Epithelial cell of esophagus (primary cell): ENCODE measurements around the gene CNTNAP2.

Source experiments
- DNase-seq: peaks from one replicate; pipeline ENCODE4 v3.0.0; 2010; ENCODE audit warnings: low read depth
- H3K4me3 ChIP-seq: 2 replicates; pipeline ENCODE4 v1.5.1; 2011; ENCODE audit warnings: mild to moderate bottlenecking, low read length, control low read depth
- TF ChIP-seq, protein P1 (sequence below): IDR thresholded peaks from 2 replicates; pipeline ENCODE4 v1.5.1; 2011; ENCODE audit warnings: low read depth, mild to moderate bottlenecking, low read length, control low read depth, inconsistent platforms; ENCODE audit not compliant: insufficient read depth; ENCODE audit errors: missing control alignments

The CNTNAP2 gene

DNA sequence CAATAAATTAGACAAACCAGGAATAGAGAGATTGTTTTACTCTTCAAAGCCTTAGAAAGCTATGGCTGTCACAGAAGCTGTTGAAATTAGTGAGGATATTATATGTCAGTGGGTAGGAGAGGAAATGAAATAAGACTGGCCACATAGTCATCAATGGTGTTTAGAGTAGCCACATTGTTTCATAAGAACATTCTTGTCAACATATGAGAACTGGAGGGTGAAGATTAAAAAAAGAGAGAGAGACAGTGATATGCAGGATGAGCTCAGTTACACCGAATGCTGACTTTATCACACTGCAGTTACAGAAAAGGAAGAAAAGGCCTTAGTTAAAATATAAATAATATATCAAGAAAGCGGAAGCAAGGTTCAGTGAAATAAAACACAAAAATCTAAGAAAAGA lies 412.0 kb downstream of the CNTNAP2 start:
- TF ChIP-seq, protein P1, sequence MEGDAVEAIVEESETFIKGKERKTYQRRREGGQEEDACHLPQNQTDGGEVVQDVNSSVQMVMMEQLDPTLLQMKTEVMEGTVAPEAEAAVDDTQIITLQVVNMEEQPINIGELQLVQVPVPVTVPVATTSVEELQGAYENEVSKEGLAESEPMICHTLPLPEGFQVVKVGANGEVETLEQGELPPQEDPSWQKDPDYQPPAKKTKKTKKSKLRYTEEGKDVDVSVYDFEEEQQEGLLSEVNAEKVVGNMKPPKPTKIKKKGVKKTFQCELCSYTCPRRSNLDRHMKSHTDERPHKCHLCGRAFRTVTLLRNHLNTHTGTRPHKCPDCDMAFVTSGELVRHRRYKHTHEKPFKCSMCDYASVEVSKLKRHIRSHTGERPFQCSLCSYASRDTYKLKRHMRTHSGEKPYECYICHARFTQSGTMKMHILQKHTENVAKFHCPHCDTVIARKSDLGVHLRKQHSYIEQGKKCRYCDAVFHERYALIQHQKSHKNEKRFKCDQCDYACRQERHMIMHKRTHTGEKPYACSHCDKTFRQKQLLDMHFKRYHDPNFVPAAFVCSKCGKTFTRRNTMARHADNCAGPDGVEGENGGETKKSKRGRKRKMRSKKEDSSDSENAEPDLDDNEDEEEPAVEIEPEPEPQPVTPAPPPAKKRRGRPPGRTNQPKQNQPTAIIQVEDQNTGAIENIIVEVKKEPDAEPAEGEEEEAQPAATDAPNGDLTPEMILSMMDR, result no peak
- H3K4me3 ChIP-seq, result no peak overlapping the region
- DNase-seq, result no peak

DNA sequence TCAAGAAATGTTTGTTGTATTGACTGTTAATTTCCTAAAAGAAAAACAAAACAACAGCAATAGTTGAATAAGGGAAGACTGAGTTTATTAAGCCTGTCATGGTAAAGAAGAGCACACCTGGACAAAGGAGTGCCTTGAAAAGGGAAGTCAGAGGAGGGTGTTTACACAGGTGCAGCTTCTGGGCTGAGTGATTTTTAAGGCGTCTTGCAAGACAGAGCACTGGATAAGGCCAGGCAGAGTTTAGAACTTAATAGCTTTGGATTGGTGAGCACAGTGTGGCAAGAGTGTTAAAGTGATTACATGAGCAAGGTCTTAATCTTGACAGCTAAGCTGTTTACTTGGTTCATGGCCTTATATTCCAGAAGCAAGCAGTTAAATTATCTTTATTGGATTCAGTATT lies 423.2 kb downstream of the CNTNAP2 start:
- H3K4me3 ChIP-seq, result no peak overlapping the region
- TF ChIP-seq, protein P1, result no peak
- DNase-seq, result no peak

DNA sequence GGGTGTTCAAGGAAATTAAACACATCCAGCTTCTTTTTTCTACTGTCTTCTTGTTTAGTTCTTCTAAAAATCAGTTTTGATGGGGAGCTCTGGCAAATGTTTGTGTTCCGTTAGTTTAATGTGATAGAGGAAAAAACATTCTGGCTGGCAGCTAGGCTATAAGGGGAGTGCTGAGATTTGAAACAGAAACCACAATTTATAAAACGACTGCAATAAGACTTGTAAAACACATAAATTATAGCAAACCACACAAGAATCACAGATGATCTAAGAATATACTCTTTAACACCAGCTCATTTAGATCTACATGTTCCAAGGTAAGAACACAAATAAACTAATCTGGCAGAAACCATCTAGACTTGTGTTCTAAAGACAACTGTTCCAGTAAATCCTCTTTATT lies 425.5 kb downstream of the CNTNAP2 start:
- no peak for DNase-seq
- H3K4me3 ChIP-seq, result no peak overlapping the region
- TF ChIP-seq, protein P1, result no peak

DNA sequence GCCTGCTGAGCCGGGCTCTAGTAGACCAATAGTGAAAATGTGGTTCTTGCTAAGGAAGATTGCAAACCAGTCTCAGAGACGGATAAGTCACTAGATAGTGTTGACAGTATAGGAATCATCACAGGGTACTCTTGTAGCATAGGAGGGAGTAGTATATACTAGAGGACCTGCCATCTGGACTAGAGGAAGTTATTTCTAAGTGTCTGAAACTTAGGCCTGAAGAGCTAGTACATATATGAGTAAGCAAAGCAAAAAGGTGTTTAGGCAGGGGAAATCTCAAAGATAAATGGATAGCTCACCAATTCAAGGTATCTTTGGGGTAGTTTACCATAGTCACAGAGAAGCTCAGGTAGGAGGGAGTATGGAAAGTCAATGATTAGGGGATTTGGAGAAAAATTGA lies 428.1 kb downstream of the CNTNAP2 start:
- no peak for DNase-seq
- H3K4me3 ChIP-seq, result no peak overlapping the region
- TF ChIP-seq, protein P1, result no peak

DNA sequence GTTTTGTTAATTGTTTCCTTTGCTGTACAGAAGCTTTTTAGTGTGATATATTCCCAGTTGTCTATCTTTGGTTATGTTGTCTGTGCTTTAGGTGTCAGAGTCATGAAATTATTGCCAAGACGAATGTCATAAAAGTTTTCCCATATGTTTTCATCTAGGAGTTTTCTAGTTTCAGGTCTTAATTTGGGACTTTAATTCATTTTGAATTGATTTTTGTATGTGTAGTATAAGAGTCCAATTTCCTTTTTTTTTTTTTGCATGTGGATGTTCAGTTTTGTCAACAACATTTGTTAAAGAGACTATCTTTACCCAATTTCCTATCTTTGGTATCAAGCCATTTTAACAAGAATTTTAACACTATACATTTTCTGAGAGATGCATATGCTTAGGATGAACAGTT lies 432.2 kb downstream of the CNTNAP2 start:
- TF ChIP-seq, protein P1, result no peak

DNA sequence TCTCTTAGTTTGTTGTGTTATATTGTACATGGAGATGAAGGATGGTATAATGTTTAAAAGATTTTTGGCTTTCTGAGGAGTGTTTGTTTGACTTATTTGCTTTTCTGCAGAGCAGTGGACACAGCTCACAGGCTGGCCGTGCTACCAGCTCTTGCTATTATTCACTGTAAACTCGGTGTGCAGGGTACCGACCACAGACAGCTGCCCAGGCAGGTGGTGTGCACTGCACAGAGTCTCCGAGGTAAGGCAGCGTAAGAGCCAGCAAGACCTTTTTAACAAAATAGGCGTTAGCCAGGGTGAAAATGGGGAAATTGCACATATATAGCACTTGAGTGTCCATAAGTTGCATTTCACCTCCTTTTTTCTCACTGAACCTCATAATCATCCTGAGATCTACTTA lies 438.0 kb downstream of the CNTNAP2 start:
- H3K4me3 ChIP-seq, result no peak overlapping the region
- TF ChIP-seq, protein P1, result no peak
- DNase-seq, result no peak

More for the DNA sequence above, 432.2 kb downstream of the CNTNAP2 start:
- no peak for DNase-seq
- H3K4me3 ChIP-seq, result no peak overlapping the region

DNA sequence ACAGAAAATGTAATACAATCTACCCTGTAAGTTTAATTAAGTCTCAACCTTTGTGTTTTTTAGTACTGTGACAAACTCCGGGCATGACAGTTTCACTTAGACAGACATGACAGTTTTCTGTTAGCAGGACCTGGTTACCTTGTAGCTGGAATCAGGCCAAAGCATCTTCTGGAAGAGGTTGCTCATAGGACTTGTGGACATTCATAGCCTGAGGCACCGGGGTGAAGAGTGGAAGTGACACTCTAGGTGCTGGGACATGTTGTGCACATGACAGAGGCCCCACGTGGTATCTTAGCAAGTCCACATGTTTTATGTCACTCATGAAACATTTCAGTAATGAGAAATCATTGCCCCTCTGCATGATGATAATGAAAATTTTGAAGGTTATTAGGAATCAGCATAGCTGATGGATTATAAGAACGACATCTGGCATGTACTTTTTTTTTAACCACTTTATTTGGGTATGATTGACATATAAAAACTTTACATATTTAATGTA lies 441.4 kb downstream of the CNTNAP2 start:
- TF ChIP-seq, protein P1, result no peak
- no peak for DNase-seq
- no peak overlapping the region for H3K4me3 ChIP-seq
